ENCODE data around the gene ZNF615. TPM values are rescaled to one million over a fixed set of nuclear protein-coding genes. Genes with fewer than 3 reads are reported as not detected.
A peak's percentile ranks its signal among the peaks of the same experiment; 100 is the strongest.

The ZNF615 gene
- total RNA-seq, 1 experiment from 2014 or later: 1.6 TPM

DNA sequence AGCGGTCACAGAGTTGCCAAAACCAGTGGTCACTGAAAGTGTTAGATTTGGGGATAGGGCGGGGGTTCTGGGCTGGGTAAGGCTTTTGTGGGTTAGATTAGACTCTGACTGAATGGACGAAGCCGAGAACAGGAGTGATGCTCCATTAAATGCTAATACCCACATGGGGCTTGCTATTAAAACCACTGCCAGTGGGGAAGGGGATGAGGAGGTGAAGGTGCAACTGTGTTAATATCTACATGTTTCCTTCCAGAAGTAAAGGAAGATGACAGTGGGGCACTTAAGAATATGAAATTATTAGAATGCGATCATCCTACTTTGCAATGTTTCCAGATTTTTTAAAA, 20.7 kb upstream of the ZNF615 start:
- Histone ChIP-seq H3K27ac (ENCODE audit: low read depth, low read length) (peak overlapping the region; percentile 62; the same call in 1 of the 2 replicates), H3K36me3 (ENCODE audit: control insufficient read depth in 1 of 2, insufficient read depth in 2 of 2, low read length in 2 of 2) (peaks cover 0 to 5% of the 10 kb centered on the region in 2 experiments; a peak in 1 of 4 replicates), H3K9ac (ENCODE audit: low read length) (peak overlapping the region; percentile 65), H3K9me3 (ENCODE audit: control insufficient read depth in 1 of 2, insufficient read depth in 1 of 2, low read depth in 1 of 2, low read length in 2 of 2) (peaks cover 13 to 18% of the 10 kb centered on the region in 2 experiments; a peak in 2 of 4 replicates), H3K79me2 (ENCODE audit: insufficient read depth, low read length) (no peaks in the 10 kb centered on the region), H3K9me2 (ENCODE audit: insufficient read depth) (no peaks in the 10 kb centered on the region), H2AFZ (ENCODE audit: low read depth, low read length, poor library complexity, severe bottlenecking) (no peak overlapping the region), H4K20me1 (ENCODE audit: insufficient read depth) (no peaks in the 10 kb centered on the region), H3K4me2 (ENCODE audit: low read length) (peak overlapping the region; percentile 73), H3K27me3 (ENCODE audit: insufficient read depth, low read length) (no peaks in the 10 kb centered on the region), H3K4me3 (replicated peaks in 1 of 2; ENCODE audit: low read depth in 1 of 2, low read length in 2 of 2) (peak overlapping the region; percentile 57 to 63), H3K4me1 (ENCODE audit: control insufficient read depth in 1 of 2, insufficient read depth in 2 of 2, low read length in 2 of 2) (no peaks in the 10 kb centered on the region)
- DNase-seq (ENCODE audit: low read depth, low spot score): no peak
- ATAC-seq: peak; percentile 40
- intact Hi-C loops (cut with micrococcal nuclease): loop anchor here (1.0 kb wide), 1 partner anchor 42 kb away; the partner anchor contains the start of gene ZNF350
- ChIA-PET POLR2A (interaction anchor here (0.6 kb wide), 1 partner anchor 161 kb away, joined by 8 read pairs; the partner anchor contains the start of gene PPP2R1A), CTCF (no interaction called here), RAD21 (ENCODE audit: low non-redundant PET in 1 of 2, low total read pairs in 2 of 2, uncharacterized antibody in 2 of 2, unreplicated experiment in 2 of 2) (interaction anchor here in 1 of 2 experiments (1.0 kb wide), 1 partner anchor 161 kb away, joined by 3 read pairs; the partner anchor contains the start of gene PPP2R1A)
- TF ChIP-seq EZH2phosphoT487 (IDR thresholded peaks at IDR 0.05; ENCODE audit: borderline replicate concordance): no peak
- TF ChIP-seq CEBPB (IDR thresholded peaks at IDR 0.05; ENCODE audit: low read depth): no peak
- TF ChIP-seq TCF7L2 (IDR thresholded peaks at IDR 0.05; ENCODE audit: borderline replicate concordance, extremely low read depth, insufficient read depth, insufficient read length): no peak
- no peak for TF ChIP-seq CTCF (IDR thresholded peaks at IDR 0.05 in 2 of 3, conservative IDR thresholded peaks at IDR 0.05 in 1 of 3; ENCODE audit: borderline replicate concordance in 1 of 3, insufficient read depth in 1 of 3, low read depth in 2 of 3, low read length in 2 of 3)
- no peak for TF ChIP-seq EZH2 (IDR thresholded peaks at IDR 0.05)
- TF ChIP-seq ELF1 (IDR thresholded peaks at IDR 0.05; ENCODE audit: borderline replicate concordance, low read depth): no peak
- no peak for TF ChIP-seq POLR2A (IDR thresholded peaks at IDR 0.05; ENCODE audit: borderline replicate concordance, extremely low read depth, insufficient read depth, insufficient read length)
- TF ChIP-seq CBX3 (IDR thresholded peaks at IDR 0.05; ENCODE audit: low read depth): no peak
- no peak for TF ChIP-seq ZFX (IDR thresholded peaks at IDR 0.05)
- no peak for TF ChIP-seq RAD21 (IDR thresholded peaks at IDR 0.05; ENCODE audit: low read depth)
- TF ChIP-seq ZBTB33 (IDR thresholded peaks at IDR 0.05; ENCODE audit: extremely low read depth, insufficient replicate concordance, low read length): no peak
- TF ChIP-seq YY1 (IDR thresholded peaks at IDR 0.05; ENCODE audit: extremely low read depth, insufficient replicate concordance, low read depth, low read length): no peak
- no peak for TF ChIP-seq ZNF274 (IDR thresholded peaks at IDR 0.05; ENCODE audit: low read depth, low read length)
- TF ChIP-seq, protein P1, sequence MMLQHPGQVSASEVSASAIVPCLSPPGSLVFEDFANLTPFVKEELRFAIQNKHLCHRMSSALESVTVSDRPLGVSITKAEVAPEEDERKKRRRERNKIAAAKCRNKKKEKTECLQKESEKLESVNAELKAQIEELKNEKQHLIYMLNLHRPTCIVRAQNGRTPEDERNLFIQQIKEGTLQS (IDR thresholded peaks at IDR 0.05): no peak
- no peak for TF ChIP-seq EGR1 (IDR thresholded peaks at IDR 0.05; ENCODE audit: low read depth)
- TF ChIP-seq SIN3A (IDR thresholded peaks at IDR 0.05; ENCODE audit: low read depth): no peak
- TF ChIP-seq JUND (IDR thresholded peaks at IDR 0.05): no peak
- TF ChIP-seq POLR2AphosphoS5 (IDR thresholded peaks at IDR 0.05; ENCODE audit: low read depth, low read length): no peak
- TF ChIP-seq, protein P2, sequence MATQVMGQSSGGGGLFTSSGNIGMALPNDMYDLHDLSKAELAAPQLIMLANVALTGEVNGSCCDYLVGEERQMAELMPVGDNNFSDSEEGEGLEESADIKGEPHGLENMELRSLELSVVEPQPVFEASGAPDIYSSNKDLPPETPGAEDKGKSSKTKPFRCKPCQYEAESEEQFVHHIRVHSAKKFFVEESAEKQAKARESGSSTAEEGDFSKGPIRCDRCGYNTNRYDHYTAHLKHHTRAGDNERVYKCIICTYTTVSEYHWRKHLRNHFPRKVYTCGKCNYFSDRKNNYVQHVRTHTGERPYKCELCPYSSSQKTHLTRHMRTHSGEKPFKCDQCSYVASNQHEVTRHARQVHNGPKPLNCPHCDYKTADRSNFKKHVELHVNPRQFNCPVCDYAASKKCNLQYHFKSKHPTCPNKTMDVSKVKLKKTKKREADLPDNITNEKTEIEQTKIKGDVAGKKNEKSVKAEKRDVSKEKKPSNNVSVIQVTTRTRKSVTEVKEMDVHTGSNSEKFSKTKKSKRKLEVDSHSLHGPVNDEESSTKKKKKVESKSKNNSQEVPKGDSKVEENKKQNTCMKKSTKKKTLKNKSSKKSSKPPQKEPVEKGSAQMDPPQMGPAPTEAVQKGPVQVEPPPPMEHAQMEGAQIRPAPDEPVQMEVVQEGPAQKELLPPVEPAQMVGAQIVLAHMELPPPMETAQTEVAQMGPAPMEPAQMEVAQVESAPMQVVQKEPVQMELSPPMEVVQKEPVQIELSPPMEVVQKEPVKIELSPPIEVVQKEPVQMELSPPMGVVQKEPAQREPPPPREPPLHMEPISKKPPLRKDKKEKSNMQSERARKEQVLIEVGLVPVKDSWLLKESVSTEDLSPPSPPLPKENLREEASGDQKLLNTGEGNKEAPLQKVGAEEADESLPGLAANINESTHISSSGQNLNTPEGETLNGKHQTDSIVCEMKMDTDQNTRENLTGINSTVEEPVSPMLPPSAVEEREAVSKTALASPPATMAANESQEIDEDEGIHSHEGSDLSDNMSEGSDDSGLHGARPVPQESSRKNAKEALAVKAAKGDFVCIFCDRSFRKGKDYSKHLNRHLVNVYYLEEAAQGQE (IDR thresholded peaks at IDR 0.05; ENCODE audit: low read depth): no peak
- BruUV-seq (replicated peaks): TSS peak; percentile 83

Measured in HCT116 (cell line).